ENCODE measurements around the gene NEUROD4. TPM values are rescaled to one million over a fixed set of nuclear protein-coding genes. Genes with fewer than 3 reads are reported as not detected.

Gene NEUROD4
- total and polyA plus RNA-seq, 2 donors (not counting 1 experiment from before 2014, with no cell fraction given): not detected

DNA sequence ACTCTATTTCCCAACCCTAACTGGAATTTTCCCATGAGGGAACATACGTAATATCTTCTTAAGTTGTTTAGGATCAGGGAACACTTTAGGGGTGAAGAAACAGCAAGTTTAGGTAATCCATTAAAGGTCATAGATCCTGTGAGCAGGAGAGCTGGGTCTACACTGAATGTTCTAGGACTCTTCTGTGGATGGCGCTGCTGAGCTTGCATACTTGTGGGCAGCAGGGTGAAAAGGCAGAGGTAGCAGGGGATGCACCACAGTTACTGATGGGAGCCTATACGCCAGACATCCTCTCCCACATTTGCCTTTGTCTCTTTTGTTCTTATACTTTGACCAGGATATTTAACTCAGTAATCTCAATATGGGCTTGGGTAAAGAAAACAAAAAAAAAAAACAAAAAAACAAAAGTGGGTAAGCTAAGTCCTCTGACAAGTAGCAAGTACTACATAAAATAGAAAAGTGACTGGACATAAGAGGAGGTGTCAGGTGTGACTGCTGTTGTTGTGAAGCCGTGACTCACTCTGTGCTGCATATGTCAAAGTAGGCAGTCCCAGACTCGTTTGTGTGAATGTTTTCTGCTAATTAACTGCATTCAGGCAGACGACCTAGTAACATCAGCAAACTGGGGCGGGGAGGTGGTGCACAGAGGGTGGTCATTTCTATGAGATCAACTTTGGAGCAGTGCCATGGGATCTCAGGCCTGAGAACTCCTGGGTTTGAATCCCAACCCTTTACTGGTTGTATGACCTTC, 31.6 kb downstream of the NEUROD4 start:
- Histone ChIP-seq H3K4me2 (ENCODE audit: extremely low read depth, insufficient read depth, low read length) (no peak overlapping the region), H3K9me3 (ENCODE audit: control insufficient read depth, insufficient read depth, low read depth, low read length) (no peaks in the 10 kb centered on the region), H3K27me3 (ENCODE audit: control insufficient read depth, insufficient read depth, low read length) (no peaks in the 10 kb centered on the region), H3K27ac (ENCODE audit: insufficient read depth, low read length) (no peak overlapping the region), H4K20me1 (ENCODE audit: control insufficient read depth, extremely low read depth, insufficient read depth, low read length) (no peaks in the 10 kb centered on the region), H3K9ac (ENCODE audit: insufficient read depth, low read length) (no peak overlapping the region), H3K36me3 (ENCODE audit: control insufficient read depth, insufficient read depth, low read length) (no peaks in the 10 kb centered on the region), H3K4me1 (ENCODE audit: control insufficient read depth, extremely low read depth, insufficient read depth, low read length) (no peaks in the 10 kb centered on the region), H3K79me2 (ENCODE audit: control insufficient read depth, insufficient read depth, low read length) (no peaks in the 10 kb centered on the region), H2AFZ (ENCODE audit: low read length) (no peak overlapping the region), H3K4me3 (replicated peaks in 1 of 4; ENCODE audit: control extremely low read depth in 1 of 4, insufficient read depth in 1 of 4, low read depth in 3 of 4, low read length in 4 of 4) (no peak overlapping the region)
- no peak for DNase-seq (ENCODE audit: low read depth in 2 of 2)
- TF ChIP-seq, protein P1, sequence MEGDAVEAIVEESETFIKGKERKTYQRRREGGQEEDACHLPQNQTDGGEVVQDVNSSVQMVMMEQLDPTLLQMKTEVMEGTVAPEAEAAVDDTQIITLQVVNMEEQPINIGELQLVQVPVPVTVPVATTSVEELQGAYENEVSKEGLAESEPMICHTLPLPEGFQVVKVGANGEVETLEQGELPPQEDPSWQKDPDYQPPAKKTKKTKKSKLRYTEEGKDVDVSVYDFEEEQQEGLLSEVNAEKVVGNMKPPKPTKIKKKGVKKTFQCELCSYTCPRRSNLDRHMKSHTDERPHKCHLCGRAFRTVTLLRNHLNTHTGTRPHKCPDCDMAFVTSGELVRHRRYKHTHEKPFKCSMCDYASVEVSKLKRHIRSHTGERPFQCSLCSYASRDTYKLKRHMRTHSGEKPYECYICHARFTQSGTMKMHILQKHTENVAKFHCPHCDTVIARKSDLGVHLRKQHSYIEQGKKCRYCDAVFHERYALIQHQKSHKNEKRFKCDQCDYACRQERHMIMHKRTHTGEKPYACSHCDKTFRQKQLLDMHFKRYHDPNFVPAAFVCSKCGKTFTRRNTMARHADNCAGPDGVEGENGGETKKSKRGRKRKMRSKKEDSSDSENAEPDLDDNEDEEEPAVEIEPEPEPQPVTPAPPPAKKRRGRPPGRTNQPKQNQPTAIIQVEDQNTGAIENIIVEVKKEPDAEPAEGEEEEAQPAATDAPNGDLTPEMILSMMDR (conservative IDR thresholded peaks at IDR 0.05 in 1 of 2, IDR thresholded peaks at IDR 0.05 in 1 of 2; ENCODE audit: low read depth in 1 of 2, low read length in 2 of 2): no peak
- TF ChIP-seq EZH2 (IDR thresholded peaks at IDR 0.05; ENCODE audit: low read length, missing control alignments): no peak

DNA sequence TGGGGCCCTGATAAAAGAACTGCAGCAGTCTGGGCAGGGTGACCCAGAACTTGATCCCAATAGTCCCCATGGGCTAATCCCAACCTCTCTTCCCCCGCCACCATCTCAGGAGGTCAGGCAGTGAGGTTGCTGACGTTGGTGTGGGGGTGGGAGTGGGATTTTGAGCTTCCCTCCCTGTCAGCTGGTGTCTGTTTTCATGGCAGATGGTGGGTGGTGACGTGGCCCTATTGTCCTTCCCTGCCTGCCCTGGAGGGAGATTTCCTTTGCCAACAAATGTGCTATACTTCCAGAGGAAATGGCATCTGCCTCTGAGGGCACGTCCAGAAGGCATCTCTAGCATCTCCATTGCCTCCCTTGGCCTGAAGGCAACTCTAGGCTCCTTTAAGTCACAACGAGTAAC, 37.7 kb downstream of the NEUROD4 start:
- DNase-seq (ENCODE audit: low read depth in 2 of 2): no peak
- H2AFZ ChIP-seq (ENCODE audit: low read length): no peak overlapping the region
- H4K20me1 ChIP-seq (ENCODE audit: control insufficient read depth, extremely low read depth, insufficient read depth, low read length): no peaks in the 10 kb centered on the region
- no peaks in the 10 kb centered on the region for H3K9me3 ChIP-seq (ENCODE audit: control insufficient read depth, insufficient read depth, low read depth, low read length)
- no peaks in the 10 kb centered on the region for H3K79me2 ChIP-seq (ENCODE audit: control insufficient read depth, insufficient read depth, low read length)
- H3K9ac ChIP-seq (ENCODE audit: insufficient read depth, low read length): no peak overlapping the region
- TF ChIP-seq EZH2 (IDR thresholded peaks at IDR 0.05; ENCODE audit: low read length, missing control alignments): no peak
- TF ChIP-seq, protein P1 (conservative IDR thresholded peaks at IDR 0.05 in 1 of 2, IDR thresholded peaks at IDR 0.05 in 1 of 2; ENCODE audit: low read depth in 1 of 2, low read length in 2 of 2): no peak
- no peaks in the 10 kb centered on the region for H3K27me3 ChIP-seq (ENCODE audit: control insufficient read depth, insufficient read depth, low read length)
- no peaks in the 10 kb centered on the region for H3K4me1 ChIP-seq (ENCODE audit: control insufficient read depth, extremely low read depth, insufficient read depth, low read length)
- no peaks in the 10 kb centered on the region for H3K36me3 ChIP-seq (ENCODE audit: control insufficient read depth, insufficient read depth, low read length)
- H3K27ac ChIP-seq (ENCODE audit: insufficient read depth, low read length): no peak overlapping the region
- H3K4me3 ChIP-seq (replicated peaks in 1 of 4; ENCODE audit: control extremely low read depth in 1 of 4, insufficient read depth in 1 of 4, low read depth in 3 of 4, low read length in 4 of 4): no peak overlapping the region
- H3K4me2 ChIP-seq (ENCODE audit: extremely low read depth, insufficient read depth, low read length): no peak overlapping the region

DNA sequence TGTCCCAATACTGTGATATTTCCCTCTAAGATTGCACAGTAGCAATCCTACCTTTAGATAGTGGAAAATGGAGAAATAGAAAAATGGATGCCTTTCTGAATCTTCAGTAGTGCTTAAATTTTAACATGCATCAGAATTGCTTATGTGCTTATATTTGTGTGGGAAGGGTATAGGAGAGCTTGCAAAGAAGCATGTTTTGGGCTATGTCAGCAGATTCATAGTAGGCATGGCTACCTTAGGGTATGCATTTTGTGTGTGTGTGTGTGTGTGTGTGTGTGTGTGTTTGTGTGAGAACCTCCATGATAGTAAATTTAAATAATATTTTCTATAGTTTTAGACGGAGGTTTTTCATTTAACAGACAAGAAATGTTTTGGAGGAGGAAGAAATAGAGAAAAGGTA, 38.3 kb downstream of the NEUROD4 start:
- H2AFZ ChIP-seq (ENCODE audit: low read length): no peak overlapping the region
- no peaks in the 10 kb centered on the region for H3K4me1 ChIP-seq (ENCODE audit: control insufficient read depth, extremely low read depth, insufficient read depth, low read length)
- no peaks in the 10 kb centered on the region for H4K20me1 ChIP-seq (ENCODE audit: control insufficient read depth, extremely low read depth, insufficient read depth, low read length)
- TF ChIP-seq, protein P1 (conservative IDR thresholded peaks at IDR 0.05 in 1 of 2, IDR thresholded peaks at IDR 0.05 in 1 of 2; ENCODE audit: low read depth in 1 of 2, low read length in 2 of 2): no peak
- TF ChIP-seq EZH2 (IDR thresholded peaks at IDR 0.05; ENCODE audit: low read length, missing control alignments): no peak
- no peak overlapping the region for H3K4me3 ChIP-seq (replicated peaks in 1 of 4; ENCODE audit: control extremely low read depth in 1 of 4, insufficient read depth in 1 of 4, low read depth in 3 of 4, low read length in 4 of 4)
- H3K79me2 ChIP-seq (ENCODE audit: control insufficient read depth, insufficient read depth, low read length): no peaks in the 10 kb centered on the region
- H3K9me3 ChIP-seq (ENCODE audit: control insufficient read depth, insufficient read depth, low read depth, low read length): no peaks in the 10 kb centered on the region
- no peak overlapping the region for H3K27ac ChIP-seq (ENCODE audit: insufficient read depth, low read length)
- DNase-seq (ENCODE audit: low read depth in 2 of 2): no peak
- H3K4me2 ChIP-seq (ENCODE audit: extremely low read depth, insufficient read depth, low read length): no peak overlapping the region
- H3K9ac ChIP-seq (ENCODE audit: insufficient read depth, low read length): no peak overlapping the region
- H3K27me3 ChIP-seq (ENCODE audit: control insufficient read depth, insufficient read depth, low read length): no peaks in the 10 kb centered on the region
- H3K36me3 ChIP-seq (ENCODE audit: control insufficient read depth, insufficient read depth, low read length): no peaks in the 10 kb centered on the region
